Measurements from ENCODE around the gene PRUNE2.

Gene PRUNE2

GRCh38 chr9:76895186-76895585, 10.7 kb downstream of the PRUNE2 start:
- in situ Hi-C loops (cut with HindIII; ENCODE audit: low sequenced_read_pairs): no loop called here
- no peak for TF ChIP-seq CTCF (IDR thresholded peaks at IDR 0.05; ENCODE audit: low read depth, low read length, missing control alignments)
- DNase-seq (ENCODE audit: low read depth): no peak

GRCh38 chr9:76894198-76894597, 11.7 kb downstream of the PRUNE2 start:
- no peak overlapping the region for H3K4me3 ChIP-seq (ENCODE audit: low read depth, low read length)
- TF ChIP-seq CTCF (IDR thresholded peaks at IDR 0.05; ENCODE audit: low read depth, low read length, missing control alignments): no peak
- DNase-seq (ENCODE audit: low read depth): no peak
- in situ Hi-C loops (cut with HindIII; ENCODE audit: low sequenced_read_pairs): no loop called here

More at GRCh38 chr9:76895186-76895585, 10.7 kb downstream of the PRUNE2 start:
- H3K4me3 ChIP-seq (ENCODE audit: low read depth, low read length): no peak overlapping the region

GRCh38 chr9:76893395-76893932, 12.4 kb downstream of the PRUNE2 start:
- DNase-seq (ENCODE audit: low read depth): no peak
- H3K4me3 ChIP-seq (ENCODE audit: low read depth, low read length): no peak overlapping the region
- in situ Hi-C loops (cut with HindIII; ENCODE audit: low sequenced_read_pairs): no loop called here
- no peak for TF ChIP-seq CTCF (IDR thresholded peaks at IDR 0.05; ENCODE audit: low read depth, low read length, missing control alignments)

- no peak for TF ChIP-seq CTCF (IDR thresholded peaks at IDR 0.05; ENCODE audit: low read depth, low read length, missing control alignments)
- H3K4me3 ChIP-seq (ENCODE audit: low read depth, low read length): no peak overlapping the region
- in situ Hi-C loops (cut with HindIII; ENCODE audit: low sequenced_read_pairs): no loop called here
- no peak for DNase-seq (ENCODE audit: low read depth)
Measured at GRCh38 chr9:76891874-76892273, 14.0 kb downstream of the PRUNE2 start.

- in situ Hi-C loops (cut with HindIII; ENCODE audit: low sequenced_read_pairs): no loop called here
- DNase-seq (ENCODE audit: low read depth): no peak
- TF ChIP-seq CTCF (IDR thresholded peaks at IDR 0.05; ENCODE audit: low read depth, low read length, missing control alignments): no peak
- H3K4me3 ChIP-seq (ENCODE audit: low read depth, low read length): no peak overlapping the region
Measured at GRCh38 chr9:76891279-76891678, 14.6 kb downstream of the PRUNE2 start.

- in situ Hi-C loops (cut with HindIII; ENCODE audit: low sequenced_read_pairs): no loop called here
Measured at GRCh38 chr9:76887951-76888350, 18.0 kb downstream of the PRUNE2 start.

More at GRCh38 chr9:76887951-76888350, 18.0 kb downstream of the PRUNE2 start:
- no peak for TF ChIP-seq CTCF (IDR thresholded peaks at IDR 0.05; ENCODE audit: low read depth, low read length, missing control alignments)
- H3K4me3 ChIP-seq (ENCODE audit: low read depth, low read length): no peak overlapping the region
- no peak for DNase-seq (ENCODE audit: low read depth)

Data from astrocyte of the cerebellum (primary cell).